Cardiac septum (tissue), 1 donor: ENCODE data around the gene MAGEB5. TPM values are rescaled to one million over a fixed set of nuclear protein-coding genes. Genes with fewer than 3 reads are reported as not detected.
"Not testable (repeated sequence)": the region's sequence is repeated elsewhere in the genome, so short reads cannot be mapped to it uniquely, and the experiment has no call there.

Experiments used
- DNase-seq: peaks from one replicate; pipeline ENCODE4 v3.0.0-alpha.2; 2020; ENCODE audit warnings: low spot score
- intact Hi-C: fragments of 100-400 bp; cut with DNase I; formaldehyde crosslinking; loops from one replicate; pipeline ENCODE4 v1.14.0; 2022
- long read RNA-seq: library from polyadenylated mRNA; unstranded; transcript quantifications from one replicate; pipeline ENCODE4 v2.0.0, GENCODE V29; 2021
- total RNA-seq: library from RNA; stranded (reverse); fragmentation: NEBNext Ultra II Directional; extraction: Animal tissue kit (Norgen Biotek cat#: 25700); gene quantifications from one replicate; pipeline ENCODE4 v1.2.1, GENCODE V29; 2021
- donor health status: DM: no; HTN: no; CAD: no.

The MAGEB5 gene
- not detected for total RNA-seq
- long read RNA-seq: 0 reads

- no peak for DNase-seq
- intact Hi-C loops: no loop called here
These were observed at the start of gene MAGEB5 for GRCh38 chrX:26215869-26216268. MAGEB5 (plus strand) TSS chrX:26216169; CDS start chrX:26217302, 1,133 bp downstream.

GRCh38 chrX:26192204-26192603 is 23.8 kb upstream of the MAGEB5 start, which contains the start of gene MAGEB6:
MAGEB6 (plus strand) TSS chrX:26192440; CDS start chrX:26193847, 1,407 bp downstream.
- DNase-seq: no peak
- intact Hi-C loops: no loop called here

GRCh38 chrX:26203561-26203960 is 12.4 kb upstream of the MAGEB5 start:
- intact Hi-C loops: no loop called here

GRCh38 chrX:26204717-26205116 is 11.3 kb upstream of the MAGEB5 start:
- DNase-seq, intact Hi-C loops: not testable (repeated sequence)

More at GRCh38 chrX:26203561-26203960, 12.4 kb upstream of the MAGEB5 start:
- DNase-seq: no peak

GRCh38 chrX:26208012-26208411 is 8.0 kb upstream of the MAGEB5 start:
- no peak for DNase-seq
- intact Hi-C loops: no loop called here

GRCh38 chrX:26219351-26219750 is 3.4 kb downstream of the MAGEB5 start:
- no peak for DNase-seq
- intact Hi-C loops: no loop called here

GRCh38 chrX:26234177-26234576 is 18.2 kb downstream of the MAGEB5 start:
- intact Hi-C loops: no loop called here
- no peak for DNase-seq

GRCh38 chrX:26253526-26253925 is 37.6 kb downstream of the MAGEB5 start:
- intact Hi-C loops: no loop called here
- no peak for DNase-seq

- no peak for DNase-seq
- intact Hi-C loops: no loop called here
These were observed 38.5 kb downstream of the MAGEB5 start for GRCh38 chrX:26254436-26254835.

GRCh38 chrX:26262121-26262523 is 46.2 kb downstream of the MAGEB5 start:
- intact Hi-C loops: no loop called here
- DNase-seq: no peak

Other genes starting within 250 kb of the MAGEB5 start
- gene MAGEB18, start 77.8 kb upstream of the MAGEB5 start, total RNA-seq: not detected
- gene MAGEB6B, start 55.6 kb upstream of the MAGEB5 start, total RNA-seq: not detected
- gene MAGEB6, start 23.7 kb upstream of the MAGEB5 start, total RNA-seq: not detected